ENCODE data around the gene SYNC.
"Not testable (repeated sequence)": the region's sequence is repeated elsewhere in the genome, so short reads cannot be mapped to it uniquely, and the experiment has no call there.

SYNC gene

GRCh38 chr1:32681999-32682398, 20.6 kb downstream of the SYNC start:
- H3K79me2 ChIP-seq (ENCODE audit: control insufficient read depth, low read length): no peaks in the 10 kb centered on the region
- H3K4me1 ChIP-seq (ENCODE audit: control insufficient read depth, low read length): no peaks in the 10 kb centered on the region
- H3K4me3 ChIP-seq (ENCODE audit: low read length): no peak overlapping the region
- H3K36me3 ChIP-seq (ENCODE audit: control insufficient read depth, low read length): peaks cover 87% of the 10 kb centered on the region
- H3K4me2 ChIP-seq (ENCODE audit: low read length): no peak overlapping the region
- no peaks in the 10 kb centered on the region for H3K27me3 ChIP-seq (ENCODE audit: control insufficient read depth, low read length)
- TF ChIP-seq CTCF (IDR thresholded peaks at IDR 0.05; ENCODE audit: low read depth, low read length, poor library complexity, severe bottlenecking): no peak
- TF ChIP-seq EZH2phosphoT487 (IDR thresholded peaks at IDR 0.05; ENCODE audit: borderline replicate concordance, low read length): no peak
- no peaks in the 10 kb centered on the region for H3K9me2 ChIP-seq (replicated peaks; ENCODE audit: control insufficient read depth, low read length)
- no peak overlapping the region for H3K27ac ChIP-seq (ENCODE audit: low read depth, low read length)
- H3F3A ChIP-seq (ENCODE audit: control insufficient read depth, insufficient read depth): peaks cover 35% of the 10 kb centered on the region
- no peaks in the 10 kb centered on the region for H3K9me3 ChIP-seq (ENCODE audit: control insufficient read depth, insufficient read depth, low read length)
- peaks cover 4% of the 10 kb centered on the region; the same call in 1 of the 2 replicates for H4K20me1 ChIP-seq (ENCODE audit: control insufficient read depth, insufficient read depth, low read depth, low read length)

DNA sequence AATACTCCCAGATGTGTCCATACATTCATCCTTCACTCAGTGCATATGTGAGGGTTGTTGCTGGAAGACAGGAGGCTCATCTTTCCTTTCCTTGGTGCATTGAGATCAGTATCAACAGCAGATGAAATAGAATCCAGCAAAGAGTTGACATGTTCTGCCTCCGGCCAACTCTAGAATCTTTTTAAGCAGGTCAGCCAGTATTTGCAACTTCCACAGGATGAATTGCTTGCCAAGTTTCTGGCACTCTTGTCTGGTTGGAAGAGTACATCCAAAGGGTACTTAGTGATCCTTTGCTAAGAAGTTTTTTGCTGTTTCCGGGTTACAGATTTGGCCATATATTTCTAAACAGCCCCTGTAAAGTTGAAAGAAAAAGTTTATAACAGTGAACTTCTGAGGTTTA, 21.1 kb downstream of the SYNC start:
- Histone ChIP-seq H3K9me3 (ENCODE audit: control insufficient read depth, insufficient read depth, low read length) (no peaks in the 10 kb centered on the region), H3K4me2 (ENCODE audit: low read length) (no peak overlapping the region), H3K4me1 (ENCODE audit: control insufficient read depth, low read length) (no peaks in the 10 kb centered on the region), H3K4me3 (ENCODE audit: low read length) (no peak overlapping the region), H3K36me3 (ENCODE audit: control insufficient read depth, low read length) (peaks cover 91% of the 10 kb centered on the region), H3K9me2 (replicated peaks; ENCODE audit: control insufficient read depth, low read length) (no peaks in the 10 kb centered on the region), H3K79me2 (ENCODE audit: control insufficient read depth, low read length) (no peaks in the 10 kb centered on the region), H3K27me3 (ENCODE audit: control insufficient read depth, low read length) (no peaks in the 10 kb centered on the region), H3K27ac (ENCODE audit: low read depth, low read length) (no peak overlapping the region), H4K20me1 (ENCODE audit: control insufficient read depth, insufficient read depth, low read depth, low read length) (peaks cover 4% of the 10 kb centered on the region; the same call in 1 of the 2 replicates), H3F3A (ENCODE audit: control insufficient read depth, insufficient read depth) (peaks cover 35% of the 10 kb centered on the region)
- TF ChIP-seq EZH2phosphoT487 (IDR thresholded peaks at IDR 0.05; ENCODE audit: borderline replicate concordance, low read length) (no peak), CTCF (IDR thresholded peaks at IDR 0.05; ENCODE audit: low read depth, low read length, poor library complexity, severe bottlenecking) (no peak)

GRCh38 chr1:32680642-32681041, 21.9 kb downstream of the SYNC start:
- Histone ChIP-seq H4K20me1 (ENCODE audit: control insufficient read depth, insufficient read depth, low read depth, low read length) (peaks cover 4% of the 10 kb centered on the region; the same call in 1 of the 2 replicates), H3F3A (ENCODE audit: control insufficient read depth, insufficient read depth) (peaks cover 28% of the 10 kb centered on the region), H3K4me3 (ENCODE audit: low read length) (no peak overlapping the region), H3K27me3 (ENCODE audit: control insufficient read depth, low read length) (no peaks in the 10 kb centered on the region), H3K9me2 (replicated peaks; ENCODE audit: control insufficient read depth, low read length) (no peaks in the 10 kb centered on the region), H3K27ac (ENCODE audit: low read depth, low read length) (no peak overlapping the region), H3K36me3 (ENCODE audit: control insufficient read depth, low read length) (peaks cover 93% of the 10 kb centered on the region), H3K4me1 (ENCODE audit: control insufficient read depth, low read length) (no peaks in the 10 kb centered on the region), H3K79me2 (ENCODE audit: control insufficient read depth, low read length) (no peaks in the 10 kb centered on the region), H3K9me3 (ENCODE audit: control insufficient read depth, insufficient read depth, low read length) (no peaks in the 10 kb centered on the region), H3K4me2 (ENCODE audit: low read length) (no peak overlapping the region)
- TF ChIP-seq EZH2phosphoT487 (IDR thresholded peaks at IDR 0.05; ENCODE audit: borderline replicate concordance, low read length) (no peak), CTCF (IDR thresholded peaks at IDR 0.05; ENCODE audit: low read depth, low read length, poor library complexity, severe bottlenecking) (no peak)

DNA sequence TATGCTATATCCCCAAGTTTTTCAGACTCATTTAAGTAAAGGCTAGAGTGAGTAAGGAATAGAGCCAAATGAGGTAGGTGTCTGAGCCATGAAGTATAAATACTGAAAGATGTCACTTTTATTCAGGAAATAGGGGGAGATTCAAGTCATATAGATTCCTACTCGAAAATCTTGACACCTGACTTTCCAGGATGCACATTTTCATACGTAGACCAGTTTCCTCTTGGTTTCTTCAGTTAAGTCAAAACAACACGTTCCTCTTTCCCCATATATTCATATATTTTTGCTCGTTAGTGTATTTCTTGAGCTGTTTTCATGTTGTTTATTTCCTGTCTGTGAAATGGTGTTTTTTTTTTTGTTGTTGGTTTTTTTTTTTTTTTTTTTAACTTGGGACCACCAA, 22.6 kb downstream of the SYNC start:
- not testable (repeated sequence) for H3K27ac ChIP-seq (ENCODE audit: low read depth, low read length); H3K27me3 ChIP-seq (ENCODE audit: control insufficient read depth, low read length); H3K4me3 ChIP-seq (ENCODE audit: low read length); H4K20me1 ChIP-seq (ENCODE audit: control insufficient read depth, insufficient read depth, low read depth, low read length); H3K9me2 ChIP-seq (replicated peaks; ENCODE audit: control insufficient read depth, low read length); H3K4me1 ChIP-seq (ENCODE audit: control insufficient read depth, low read length); H3K79me2 ChIP-seq (ENCODE audit: control insufficient read depth, low read length); H3K4me2 ChIP-seq (ENCODE audit: low read length); H3K9me3 ChIP-seq (ENCODE audit: control insufficient read depth, insufficient read depth, low read length)
- Histone ChIP-seq H3F3A (ENCODE audit: control insufficient read depth, insufficient read depth) (peaks cover 21% of the 10 kb centered on the region), H3K36me3 (ENCODE audit: control insufficient read depth, low read length) (peaks cover 92% of the 10 kb centered on the region)

All from DOHH2 (cell line).